Ecto neural progenitor cell (in vitro differentiated cells): ENCODE data around the gene PCED1B.
"Not testable (repeated sequence)": the region's sequence is repeated elsewhere in the genome, so short reads cannot be mapped to it uniquely, and the experiment has no call there.

Experiments used
- DNase-seq: peaks from one replicate; pipeline ENCODE4 v3.0.0-alpha.2; 2018; ENCODE audit warnings: low spot score

The PCED1B gene

GRCh38 chr12:47273191-47273626 is 193.8 kb downstream of the PCED1B start:
- no peak for DNase-seq

GRCh38 chr12:47274760-47275159 is 195.3 kb downstream of the PCED1B start:
- no peak for DNase-seq

- no peak for DNase-seq
These were observed 196.8 kb downstream of the PCED1B start for GRCh38 chr12:47276253-47276620.

DNA sequence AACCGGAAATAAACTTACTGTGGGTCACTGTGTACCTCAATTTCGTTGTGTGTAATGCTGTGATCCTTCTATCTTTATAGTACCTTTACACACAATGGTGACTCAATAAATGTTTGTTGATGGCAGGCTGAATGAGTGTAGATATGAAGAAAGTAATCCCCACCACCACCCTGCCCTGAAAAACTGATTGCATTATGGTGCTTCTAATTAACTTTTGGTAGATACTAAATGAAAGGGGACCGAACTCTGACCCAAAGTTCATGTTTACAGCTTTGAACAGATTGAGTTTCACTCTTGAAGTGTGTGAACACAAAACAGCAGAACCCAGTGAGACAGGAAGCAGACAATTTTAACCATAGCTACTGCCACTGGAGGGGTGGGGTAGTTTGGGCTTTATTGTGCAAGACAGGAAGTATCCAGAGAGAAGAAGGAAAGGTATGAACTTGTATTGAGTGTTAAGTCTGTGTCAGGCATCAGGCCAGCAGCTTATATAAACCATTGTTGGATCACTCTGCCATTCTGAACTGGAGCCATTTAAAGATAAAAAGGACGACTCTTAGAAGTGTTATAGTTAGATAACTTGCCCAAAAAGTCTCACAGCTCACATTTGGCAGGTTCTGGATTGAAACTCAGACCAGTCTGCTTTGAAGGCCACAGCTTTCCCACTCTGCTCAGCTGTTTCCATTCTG is 197.3 kb downstream of the PCED1B start:
- no peak for DNase-seq

DNA sequence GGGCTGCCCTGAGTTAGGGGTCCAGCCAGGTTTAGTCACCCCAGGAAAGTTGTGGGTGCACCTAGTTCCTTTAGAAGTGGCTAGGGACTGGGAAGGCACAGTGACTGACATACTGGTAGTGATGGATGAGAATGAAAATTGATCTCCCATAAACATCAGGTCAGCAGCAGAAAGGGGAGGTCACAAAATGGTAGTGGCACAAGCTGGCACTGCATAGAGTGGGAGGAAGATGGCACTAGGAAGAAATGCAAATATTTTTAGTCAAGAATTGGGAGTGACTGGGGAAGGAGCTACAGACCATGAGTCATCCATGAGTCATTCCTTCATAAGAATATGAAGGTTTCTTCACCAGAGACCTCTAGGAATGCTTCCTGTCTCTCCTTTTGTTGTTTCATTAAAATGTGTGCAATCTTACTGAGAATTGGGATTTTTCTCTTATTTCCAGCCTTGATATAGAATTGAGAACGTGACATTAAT is 198.6 kb downstream of the PCED1B start:
- DNase-seq = no peak

GRCh38 chr12:47279758-47280157 is 200.3 kb downstream of the PCED1B start:
- not testable (repeated sequence) for DNase-seq

DNA sequence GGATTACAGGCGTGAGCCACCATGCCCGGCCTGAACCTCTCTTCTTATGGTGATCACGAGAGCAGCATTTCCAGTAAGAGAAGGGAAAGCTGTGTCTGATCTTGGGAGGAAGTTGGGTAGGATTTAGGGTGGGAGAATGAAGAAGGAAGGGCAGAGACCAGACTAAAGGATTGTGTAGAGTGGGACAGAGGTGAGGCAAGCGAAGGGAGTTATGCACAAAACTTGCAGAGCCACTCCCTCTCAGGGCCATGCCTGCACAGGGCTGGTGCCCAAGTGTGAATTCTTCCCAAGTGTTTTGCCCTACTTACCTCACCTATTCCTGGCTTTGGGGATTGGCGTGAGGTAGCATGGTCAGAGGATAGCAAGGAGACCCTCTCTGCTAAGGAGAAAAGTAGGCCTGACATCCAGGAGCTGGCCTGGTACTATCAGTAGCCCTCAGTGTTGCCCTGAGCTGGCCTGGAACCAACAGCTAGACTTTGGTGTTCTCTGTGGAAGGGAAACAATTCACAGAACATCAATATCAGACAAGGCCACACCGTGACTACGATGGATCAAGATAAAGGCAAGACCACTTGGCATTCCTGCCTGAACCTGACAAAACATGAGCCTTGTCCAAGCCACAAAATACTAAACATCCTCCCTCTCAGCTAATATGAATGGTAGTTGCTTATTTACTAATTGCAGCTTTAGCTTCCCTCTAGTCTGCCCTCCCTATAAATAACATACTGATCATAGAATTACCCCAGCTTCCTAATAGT is 201.3 kb downstream of the PCED1B start:
- no peak for DNase-seq

- no peak for DNase-seq
These were observed 202.3 kb downstream of the PCED1B start for GRCh38 chr12:47281667-47282171.

DNA sequence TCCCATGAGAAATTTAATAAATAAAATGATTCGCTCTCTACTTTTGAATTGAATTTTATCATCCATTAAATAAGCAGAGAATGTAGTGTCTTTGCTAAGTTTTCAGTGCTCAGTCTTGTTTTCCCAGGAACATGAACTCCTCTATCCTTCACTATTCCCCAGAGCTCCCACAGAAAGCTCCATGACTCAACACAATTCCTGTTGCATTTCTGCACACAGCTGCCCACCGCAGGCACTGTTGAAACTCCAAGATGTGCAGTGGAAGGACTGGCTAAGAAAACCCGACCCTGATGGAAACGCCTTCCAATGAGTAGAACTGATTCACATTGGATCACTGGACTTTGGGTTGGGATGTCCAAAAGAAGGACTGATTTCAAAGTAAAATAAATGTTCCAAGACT is 202.8 kb downstream of the PCED1B start:
- no peak for DNase-seq
